GM19324 (cell line): ENCODE data around the gene MTFR1L.
"Not testable (repeated sequence)": the region's sequence is repeated elsewhere in the genome, so short reads cannot be mapped to it uniquely, and the experiment has no call there.

Experiments used
- ATAC-seq: cut with Tn5 transposase; IDR thresholded peaks from one replicate; pipeline ENCODE4 v1.9.1; 2021; ENCODE audit warnings: mild to moderate bottlenecking, moderate library complexity; ENCODE audit not compliant: unreplicated experiment, low FRiP score

The MTFR1L gene

GRCh38 chr1:25821112-25821476 is 1.3 kb downstream of the MTFR1L start:
- no peak for ATAC-seq

DNA sequence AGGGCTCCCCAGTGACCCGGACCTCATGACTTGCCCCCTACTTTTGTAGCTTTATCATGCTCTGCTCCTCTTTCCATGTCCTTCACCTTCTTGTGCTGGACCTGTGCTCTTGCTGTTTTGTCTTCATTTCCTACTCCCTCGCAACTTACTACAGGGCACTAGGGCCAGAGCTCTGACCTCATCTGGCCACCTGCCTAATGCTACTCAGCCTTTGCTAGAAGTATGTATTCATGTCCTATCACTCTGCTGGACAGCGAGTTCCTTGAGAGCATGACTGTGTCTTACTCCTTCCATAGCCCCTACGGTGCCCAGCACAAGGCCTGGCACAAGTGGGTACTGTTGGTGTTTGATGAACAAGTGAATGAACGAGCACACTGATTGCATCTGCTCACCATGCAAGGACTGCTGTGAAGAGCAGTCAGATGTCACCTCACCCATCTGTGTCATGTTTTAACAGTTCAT is 1.9 kb downstream of the MTFR1L start:
- no peak for ATAC-seq

DNA sequence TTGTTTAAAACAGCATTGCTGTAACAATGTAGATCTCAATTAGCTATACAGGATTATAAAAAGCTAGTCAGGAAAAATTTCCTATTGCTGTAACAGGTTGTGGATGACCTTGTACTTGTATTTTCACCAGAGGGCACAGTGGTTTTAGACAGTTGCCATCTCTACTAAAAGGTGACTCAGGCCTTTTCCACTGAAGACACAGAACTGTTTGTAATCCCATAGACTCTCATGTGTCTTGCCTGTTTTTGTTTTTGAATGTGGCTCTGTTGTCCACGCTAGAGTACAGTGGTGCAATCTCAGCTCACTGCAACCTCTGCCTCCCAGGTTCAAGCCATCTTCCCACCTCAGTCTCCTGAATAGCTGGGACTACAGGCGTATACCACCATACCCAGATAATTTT is 5.9 kb downstream of the MTFR1L start:
- no peak for ATAC-seq

DNA sequence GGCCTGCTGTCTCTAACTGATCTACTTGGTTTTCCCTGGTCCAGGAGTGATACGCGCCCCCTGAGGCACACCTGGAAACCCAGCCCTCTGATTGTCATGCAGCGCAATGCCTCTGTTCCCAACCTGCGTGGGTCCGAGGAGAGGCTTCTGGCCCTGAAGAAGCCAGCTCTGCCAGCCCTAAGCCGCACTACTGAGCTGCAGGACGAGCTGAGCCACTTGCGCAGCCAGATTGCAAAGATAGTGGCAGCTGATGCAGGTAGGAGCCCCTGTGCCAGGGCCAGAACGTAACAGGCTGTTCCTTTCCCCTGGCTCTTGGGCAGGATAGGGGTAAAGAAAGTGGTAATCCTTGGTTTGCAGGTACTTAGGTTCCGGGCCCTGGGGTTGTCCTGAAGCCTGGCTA is 6.8 kb downstream of the MTFR1L start:
- no peak for ATAC-seq

DNA sequence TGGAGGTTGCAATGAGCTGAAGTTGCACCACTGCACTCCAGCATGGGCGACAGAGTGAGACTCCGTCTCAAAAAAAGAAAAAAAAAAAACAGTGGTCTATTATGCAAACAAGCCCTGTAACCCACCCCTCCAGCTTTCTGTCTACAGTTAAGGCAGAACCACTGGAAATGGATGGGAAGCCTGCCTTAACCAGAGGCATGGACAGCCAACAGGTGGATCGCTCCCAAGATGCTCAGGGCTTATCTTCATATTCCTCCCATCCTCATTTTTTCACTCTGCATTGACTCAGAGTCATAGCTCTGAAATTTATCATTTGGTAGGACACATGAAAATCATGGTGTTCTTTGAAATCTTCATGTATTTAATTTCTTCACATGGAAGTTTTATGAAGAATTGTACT is 8.7 kb downstream of the MTFR1L start:
- ATAC-seq = no peak

DNA sequence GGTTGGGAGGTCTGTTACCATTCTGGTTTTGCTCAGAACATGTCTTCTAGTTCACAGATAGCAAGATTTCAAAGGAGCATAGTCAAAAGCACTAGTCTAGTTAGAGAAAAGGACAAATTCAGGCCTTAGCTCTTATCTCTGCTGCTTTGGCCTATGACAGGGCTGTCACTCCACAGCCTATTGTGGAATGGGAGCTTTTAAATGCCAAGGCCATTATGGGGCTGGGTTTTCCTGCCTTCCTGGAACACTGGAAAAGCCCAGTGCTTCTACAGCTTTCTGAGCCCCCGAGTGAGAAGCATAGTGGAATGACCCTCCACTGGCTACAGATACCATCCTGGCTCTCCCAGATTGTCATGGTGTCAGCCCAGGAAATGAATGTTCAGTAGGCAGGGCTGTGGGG is 9.3 kb downstream of the MTFR1L start:
- no peak for ATAC-seq

GRCh38 chr1:25831569-25832196 is 11.9 kb downstream of the MTFR1L start:
- no peak for ATAC-seq

DNA sequence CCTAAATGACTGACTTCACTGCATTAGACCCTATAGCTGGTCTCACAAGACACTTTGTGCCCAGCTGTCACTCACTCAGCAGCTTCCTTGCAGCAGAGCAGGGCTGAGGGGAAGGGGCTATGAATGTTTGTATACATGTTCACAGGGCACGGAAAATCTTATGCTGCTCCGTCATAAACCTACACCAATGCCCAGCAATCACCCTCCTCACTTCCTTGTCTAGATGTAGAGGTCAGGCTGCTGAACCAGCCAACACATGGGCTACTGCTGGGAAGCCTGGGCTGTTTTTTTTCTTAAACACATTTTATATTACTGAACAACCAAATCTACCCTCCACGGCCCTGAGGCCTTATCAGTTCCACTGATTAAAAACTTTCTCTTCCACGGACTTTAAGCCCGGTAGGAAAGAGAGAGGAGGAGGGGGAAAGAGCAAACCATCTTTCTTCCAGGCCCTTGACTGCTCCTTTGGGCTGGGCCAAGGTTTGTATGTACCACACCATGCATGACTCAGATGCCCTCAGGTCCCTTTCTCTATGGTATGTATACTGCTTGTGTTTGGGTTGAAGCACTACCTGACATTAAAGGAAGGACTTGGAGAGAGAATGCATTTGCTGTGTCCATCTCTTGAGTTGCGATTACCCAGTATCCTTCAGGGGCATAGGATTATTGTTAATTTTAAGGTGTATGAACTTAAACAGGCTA is 12.7 kb downstream of the MTFR1L start:
- no peak for ATAC-seq

GRCh38 chr1:25833158-25833557 is 13.4 kb downstream of the MTFR1L start:
- ATAC-seq = no peak

DNA sequence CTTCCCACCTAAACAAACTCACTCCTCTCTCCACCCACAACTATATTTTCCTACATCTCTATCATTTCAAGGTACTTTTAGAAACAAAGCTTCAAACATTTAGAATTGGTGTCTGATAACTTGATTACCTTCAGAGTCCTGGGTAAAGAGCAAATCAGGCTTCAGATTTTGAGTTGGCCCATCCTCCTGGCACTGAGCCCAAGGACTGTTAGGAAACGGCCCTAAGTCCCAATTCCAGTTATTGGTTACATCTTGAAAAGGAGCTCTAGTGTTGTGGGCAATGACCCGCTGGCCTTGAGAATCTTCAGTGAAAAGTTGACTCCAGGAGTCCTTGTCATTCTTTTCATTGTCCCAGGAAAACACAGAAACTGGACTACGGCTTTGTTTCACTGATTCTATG is 15.1 kb downstream of the MTFR1L start:
- ATAC-seq = no peak

- ATAC-seq = no peak
Measured at GRCh38 chr1:25836695-25837094, 16.9 kb downstream of the MTFR1L start.

DNA sequence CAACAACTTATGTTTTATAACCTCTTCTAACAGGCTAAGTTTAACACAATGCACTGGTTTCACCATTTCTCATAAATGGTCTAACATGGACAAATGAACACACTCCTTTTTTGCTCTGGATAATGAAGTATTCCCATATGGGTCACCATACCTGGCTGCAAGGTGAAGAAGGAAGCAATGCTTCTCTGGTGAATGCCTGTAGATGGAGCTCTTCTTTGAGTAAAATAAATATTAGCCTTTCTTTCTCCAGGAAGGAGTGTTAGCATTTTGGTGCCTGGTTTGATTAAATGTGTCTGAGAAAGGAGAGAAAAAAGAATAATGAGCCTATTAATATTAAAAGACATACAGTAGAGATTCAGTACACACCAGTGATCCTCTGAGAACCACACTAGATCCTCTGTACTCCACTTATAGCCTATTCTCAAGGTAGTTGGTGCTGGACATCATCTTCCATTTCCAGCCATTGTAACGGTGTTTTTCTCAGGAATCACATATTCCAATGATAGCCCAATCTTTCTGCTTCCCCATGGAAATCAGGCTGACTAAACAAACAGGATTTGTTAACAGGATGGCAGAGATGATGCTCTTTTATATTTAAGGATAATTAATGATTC is 17.6 kb downstream of the MTFR1L start:
- no peak for ATAC-seq

DNA sequence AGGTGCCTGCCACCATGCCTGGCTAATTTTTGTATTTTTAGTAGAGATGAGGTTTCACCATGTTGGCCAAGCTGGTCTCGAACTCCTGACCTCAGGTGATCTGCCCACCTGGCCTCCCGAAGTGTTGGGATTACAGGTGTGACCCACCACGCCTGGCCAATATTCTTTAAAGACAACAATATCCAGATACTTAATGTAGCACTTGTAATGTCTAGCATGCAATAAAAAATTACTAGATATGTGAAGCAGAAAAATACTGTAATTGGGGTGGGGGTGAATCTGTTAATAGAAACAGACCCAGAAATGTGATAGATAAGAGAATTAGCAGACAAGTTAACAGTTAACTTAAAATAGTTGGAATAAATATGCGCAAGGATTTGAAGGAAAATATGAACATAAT is 20.1 kb downstream of the MTFR1L start:
- not testable (repeated sequence) for ATAC-seq

GRCh38 chr1:25843483-25843882 is 23.7 kb downstream of the MTFR1L start:
- ATAC-seq = no peak

GRCh38 chr1:25844536-25845337 is 25.0 kb downstream of the MTFR1L start:
- ATAC-seq = no peak

DNA sequence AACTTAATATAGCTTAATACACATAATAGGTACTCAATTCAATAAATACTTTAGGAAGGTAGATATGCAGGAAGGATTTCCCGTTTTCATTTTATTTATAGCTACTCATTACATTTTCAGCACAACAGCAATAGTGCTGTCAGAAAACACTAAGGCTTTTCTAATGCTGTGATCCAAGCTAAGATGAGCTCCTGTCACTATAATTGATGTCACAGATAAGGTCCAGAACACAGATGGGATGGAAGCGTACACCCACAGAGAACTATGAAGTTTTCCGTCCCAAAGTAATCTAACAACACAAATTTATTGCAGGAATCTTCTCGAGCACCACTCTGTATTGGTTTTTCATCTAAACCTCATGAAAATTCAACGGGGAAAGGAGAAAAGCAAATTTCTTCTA is 25.9 kb downstream of the MTFR1L start:
- ATAC-seq = no peak

DNA sequence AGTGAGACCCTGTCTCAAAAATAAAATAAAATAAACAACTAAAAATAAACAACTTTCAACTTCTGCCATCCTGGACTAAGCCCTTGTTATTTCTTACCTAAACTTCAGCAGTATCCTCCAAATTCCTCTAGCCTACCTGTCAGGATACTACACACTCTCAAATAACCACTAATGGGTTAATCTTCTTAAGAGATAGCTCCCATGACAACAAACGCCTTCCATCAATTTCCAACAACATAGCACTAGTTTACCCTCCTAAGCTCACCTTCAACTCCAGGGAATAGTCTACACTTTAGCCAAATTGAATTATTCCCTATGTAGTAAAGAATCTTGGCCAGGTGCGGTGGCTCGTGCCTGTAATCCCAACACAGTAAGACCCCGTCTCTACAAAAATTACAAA is 28.2 kb downstream of the MTFR1L start:
- ATAC-seq = no peak

GRCh38 chr1:25848531-25848930 is 28.8 kb downstream of the MTFR1L start:
- ATAC-seq = no peak

DNA sequence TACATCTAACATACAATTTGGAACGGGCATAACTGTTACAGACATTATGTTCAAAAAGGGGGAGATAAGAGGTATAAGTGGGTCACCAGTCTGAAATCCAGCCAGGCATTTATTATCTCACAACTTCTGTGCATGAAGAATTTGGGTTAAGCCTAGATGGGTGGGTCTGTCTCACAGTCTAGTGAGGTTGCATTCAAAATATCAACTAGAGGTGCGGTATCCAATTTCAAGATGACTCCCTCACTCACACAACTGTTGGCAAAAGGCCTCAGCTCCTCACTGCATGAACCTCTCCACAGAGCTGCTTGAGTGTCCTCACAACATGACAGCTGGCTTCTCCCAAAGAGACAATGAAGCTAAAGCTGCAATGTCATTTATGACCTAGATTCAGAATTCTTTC is 34.8 kb downstream of the MTFR1L start:
- ATAC-seq = no peak

GRCh38 chr1:25856856-25857255 is 37.1 kb downstream of the MTFR1L start:
- ATAC-seq = no peak

GRCh38 chr1:25858494-25858893 is 38.7 kb downstream of the MTFR1L start:
- ATAC-seq = no peak
